ENCODE results near the gene MYO9A. TPM values are rescaled to one million over a fixed set of nuclear protein-coding genes. Genes with fewer than 3 reads are reported as not detected.

The MYO9A gene
- total RNA-seq, 1 donor, result 55.9 TPM

DNA sequence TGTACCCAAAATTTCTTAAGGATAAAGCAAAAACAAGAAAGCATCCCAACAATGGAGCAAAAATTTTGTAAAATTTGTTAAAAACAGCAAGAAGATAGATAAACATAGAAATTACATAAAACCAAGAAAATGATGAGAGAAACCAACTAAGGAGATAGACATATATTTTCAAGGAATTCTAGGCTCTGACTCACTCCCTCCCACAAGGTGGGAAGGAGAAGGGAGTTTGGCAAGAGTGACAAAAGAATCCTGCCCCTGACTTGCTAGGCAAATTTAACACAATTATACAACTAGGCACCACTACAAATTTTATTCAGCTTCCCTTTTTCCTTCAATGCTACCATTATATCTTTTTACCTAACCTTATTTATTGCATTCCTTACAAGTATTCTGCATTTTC lies 70.9 kb downstream of the MYO9A start:
- no peak overlapping the region for H3K4me3 ChIP-seq (ENCODE audit: low read depth, low read length)
- TF ChIP-seq, protein P1, sequence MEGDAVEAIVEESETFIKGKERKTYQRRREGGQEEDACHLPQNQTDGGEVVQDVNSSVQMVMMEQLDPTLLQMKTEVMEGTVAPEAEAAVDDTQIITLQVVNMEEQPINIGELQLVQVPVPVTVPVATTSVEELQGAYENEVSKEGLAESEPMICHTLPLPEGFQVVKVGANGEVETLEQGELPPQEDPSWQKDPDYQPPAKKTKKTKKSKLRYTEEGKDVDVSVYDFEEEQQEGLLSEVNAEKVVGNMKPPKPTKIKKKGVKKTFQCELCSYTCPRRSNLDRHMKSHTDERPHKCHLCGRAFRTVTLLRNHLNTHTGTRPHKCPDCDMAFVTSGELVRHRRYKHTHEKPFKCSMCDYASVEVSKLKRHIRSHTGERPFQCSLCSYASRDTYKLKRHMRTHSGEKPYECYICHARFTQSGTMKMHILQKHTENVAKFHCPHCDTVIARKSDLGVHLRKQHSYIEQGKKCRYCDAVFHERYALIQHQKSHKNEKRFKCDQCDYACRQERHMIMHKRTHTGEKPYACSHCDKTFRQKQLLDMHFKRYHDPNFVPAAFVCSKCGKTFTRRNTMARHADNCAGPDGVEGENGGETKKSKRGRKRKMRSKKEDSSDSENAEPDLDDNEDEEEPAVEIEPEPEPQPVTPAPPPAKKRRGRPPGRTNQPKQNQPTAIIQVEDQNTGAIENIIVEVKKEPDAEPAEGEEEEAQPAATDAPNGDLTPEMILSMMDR (IDR thresholded peaks at IDR 0.05; ENCODE audit: insufficient read depth, low read length), result no peak
- DNase-seq (ENCODE audit: low read depth), result peak; percentile 45

DNA sequence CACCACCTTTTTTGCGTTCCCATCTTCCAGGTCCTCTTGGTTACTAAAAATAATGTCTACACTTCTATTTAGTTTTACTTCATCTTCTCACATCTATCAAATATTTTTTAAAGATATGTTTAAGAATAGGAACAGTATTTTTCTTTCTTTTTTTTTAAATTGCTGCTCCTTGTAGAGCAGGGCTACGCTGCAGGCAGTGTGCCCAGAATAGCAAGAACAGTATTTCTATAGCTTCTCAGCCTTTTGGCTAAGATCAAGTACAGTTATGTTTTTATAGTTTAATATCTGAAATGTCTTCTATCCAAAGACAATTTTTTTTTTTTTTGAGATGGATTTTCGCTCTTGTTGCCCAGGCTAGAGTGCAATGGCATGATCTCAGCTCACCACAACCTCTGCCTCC lies 73.0 kb downstream of the MYO9A start:
- TF ChIP-seq, protein P1 (IDR thresholded peaks at IDR 0.05; ENCODE audit: insufficient read depth, low read length), result no peak
- no peak overlapping the region for H3K4me3 ChIP-seq (ENCODE audit: low read depth, low read length)
- no peak for DNase-seq (ENCODE audit: low read depth)

DNA sequence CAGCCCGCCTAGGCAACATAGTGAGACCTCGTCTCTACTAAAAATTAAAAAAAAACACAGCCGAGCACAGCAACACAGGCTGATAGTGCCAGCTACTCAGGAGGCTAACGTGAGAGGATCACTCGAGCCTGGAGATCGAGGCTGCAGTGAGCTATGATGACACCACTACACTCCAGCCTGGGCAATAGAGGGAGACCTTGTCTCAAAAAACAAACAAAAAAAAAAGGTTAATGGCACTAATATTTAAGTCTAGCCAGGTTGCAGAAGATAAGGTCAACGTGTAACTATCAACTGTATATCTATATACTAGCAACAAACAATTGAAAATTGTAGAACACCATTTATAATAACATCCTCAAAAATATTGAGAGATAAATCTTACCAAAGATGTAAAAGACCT lies 75.1 kb downstream of the MYO9A start:
- H3K4me3 ChIP-seq (ENCODE audit: low read depth, low read length), result no peak overlapping the region
- TF ChIP-seq, protein P1 (IDR thresholded peaks at IDR 0.05; ENCODE audit: insufficient read depth, low read length), result no peak
- no peak for DNase-seq (ENCODE audit: low read depth)

DNA sequence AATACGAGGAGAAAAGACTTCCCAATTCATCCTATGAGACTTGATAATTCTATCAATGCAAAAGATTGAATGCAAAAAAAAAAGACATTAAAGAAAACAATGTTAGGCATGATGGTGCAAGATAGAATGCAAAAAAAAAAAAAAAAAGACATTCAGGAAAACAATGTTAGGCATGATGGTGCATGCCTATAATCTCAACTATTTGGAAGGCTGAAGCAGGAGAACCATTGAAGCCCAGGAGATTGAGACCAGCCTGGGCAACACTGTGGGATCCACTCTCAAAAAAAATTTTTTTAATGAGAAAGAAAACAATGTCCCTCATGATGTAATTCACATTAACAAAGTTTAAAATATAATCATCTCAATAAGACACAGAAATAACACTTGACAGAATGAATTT lies 75.9 kb downstream of the MYO9A start:
- TF ChIP-seq, protein P1 (IDR thresholded peaks at IDR 0.05; ENCODE audit: insufficient read depth, low read length), result no peak
- H3K4me3 ChIP-seq (ENCODE audit: low read depth, low read length), result no peak overlapping the region
- DNase-seq (ENCODE audit: low read depth), result no peak

DNA sequence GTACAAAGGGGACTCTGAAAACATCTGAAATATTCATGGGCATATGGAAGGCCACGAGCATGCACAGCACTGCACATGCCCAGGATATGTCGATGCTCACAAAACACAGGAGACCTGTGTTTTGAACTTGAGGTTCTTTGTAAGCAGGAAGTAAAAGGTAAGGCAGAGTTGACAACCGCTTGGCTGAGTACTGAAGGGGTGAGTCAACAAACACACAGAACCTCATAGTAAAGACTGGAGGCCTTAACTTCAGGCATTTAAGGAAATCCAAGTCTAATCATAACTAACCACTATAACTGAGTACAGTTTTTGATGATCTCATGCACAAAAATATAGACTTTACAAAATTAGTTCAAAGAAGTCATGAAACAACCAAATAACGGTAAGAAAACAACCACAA lies 80.6 kb downstream of the MYO9A start:
- no peak for DNase-seq (ENCODE audit: low read depth)
- TF ChIP-seq, protein P1 (IDR thresholded peaks at IDR 0.05; ENCODE audit: insufficient read depth, low read length), result no peak

DNA sequence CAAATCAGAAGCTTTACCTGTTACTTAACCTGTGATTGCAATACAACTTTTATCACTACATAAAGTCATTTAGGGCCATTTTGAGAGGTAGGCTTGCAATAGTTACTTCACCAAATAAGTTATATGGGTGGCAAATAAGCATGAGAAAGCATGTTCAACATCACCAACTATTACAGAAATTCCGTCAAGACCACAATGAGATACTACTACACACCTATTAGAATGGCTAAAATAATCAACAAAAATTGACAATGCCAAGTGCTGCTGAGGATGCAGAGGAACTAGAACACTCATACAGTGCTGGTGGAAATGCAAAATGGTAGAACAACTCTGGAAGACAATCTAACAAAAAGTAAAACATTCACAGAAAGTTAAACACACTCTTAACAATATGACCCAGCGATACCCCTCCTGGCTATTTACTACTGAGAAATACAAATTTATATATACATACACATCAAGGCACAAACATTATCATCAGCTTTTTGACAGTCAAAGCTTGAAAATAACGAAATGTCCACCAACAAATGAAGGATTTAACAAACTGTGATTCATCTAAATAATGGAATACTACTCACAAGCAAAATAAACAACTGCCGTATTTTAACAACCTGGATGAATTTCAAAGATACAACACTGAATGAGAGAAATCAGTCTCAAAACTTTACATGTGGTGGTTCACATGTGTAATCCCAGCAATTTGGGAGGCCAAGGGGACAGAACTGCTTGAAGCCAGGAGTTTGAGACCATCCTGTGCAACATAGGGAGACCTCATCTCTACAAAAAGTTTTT lies 82.9 kb downstream of the MYO9A start:
- no peak for DNase-seq (ENCODE audit: low read depth)
- TF ChIP-seq, protein P1 (IDR thresholded peaks at IDR 0.05; ENCODE audit: insufficient read depth, low read length), result no peak
- H3K4me3 ChIP-seq (ENCODE audit: low read depth, low read length), result no peak overlapping the region

More for the DNA sequence above, 80.6 kb downstream of the MYO9A start:
- H3K4me3 ChIP-seq (ENCODE audit: low read depth, low read length), result no peak overlapping the region

DNA sequence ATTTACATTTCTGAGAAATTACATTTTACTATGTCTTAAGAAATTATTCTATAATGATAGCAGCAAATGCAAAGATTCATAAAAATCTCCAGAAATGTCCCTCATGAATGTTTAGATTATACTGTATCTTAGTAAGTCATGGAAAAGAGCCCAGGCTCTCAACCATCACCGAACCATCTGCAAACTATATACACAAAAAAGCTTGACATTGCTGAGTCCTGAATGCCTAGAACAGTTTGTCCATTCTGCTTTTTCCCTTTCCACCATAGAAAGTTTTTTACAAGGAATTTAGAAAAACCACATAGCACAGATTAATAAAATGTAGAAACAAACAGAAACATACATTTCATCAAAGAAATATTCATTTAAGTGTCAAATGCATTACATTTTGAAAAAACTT lies 83.6 kb downstream of the MYO9A start:
- DNase-seq (ENCODE audit: low read depth), result no peak
- H3K4me3 ChIP-seq (ENCODE audit: low read depth, low read length), result no peak overlapping the region
- TF ChIP-seq, protein P1 (IDR thresholded peaks at IDR 0.05; ENCODE audit: insufficient read depth, low read length), result no peak
